Measurements from ENCODE around the gene LCN1. TPM values are rescaled to one million over a fixed set of nuclear protein-coding genes. Genes with fewer than 3 reads are reported as not detected.

Gene LCN1
- total RNA-seq, 1 donor from 2014 or later, result not detected

GRCh38 chr9:135523521-135524129 is 2.4 kb downstream of the LCN1 start:
- no peak for DNase-seq (ENCODE audit: low spot score, unreplicated experiment)
- peaks cover 5% of the 10 kb centered on the region for H3K27me3 Mint-ChIP-seq
- no peaks in the 10 kb centered on the region for H3K36me3 Mint-ChIP-seq (ENCODE audit: insufficient read depth)
- TF ChIP-seq CTCF (IDR thresholded peaks at IDR 0.05; ENCODE audit: unreplicated experiment), result no peak
- H3K4me1 Mint-ChIP-seq (ENCODE audit: low read depth), result no peaks in the 10 kb centered on the region
- H3K4me3 Mint-ChIP-seq (ENCODE audit: low read depth), result no peak overlapping the region
- no peak overlapping the region for H3K27ac Mint-ChIP-seq
- H3K9me3 Mint-ChIP-seq (ENCODE audit: low read depth), result peaks cover 5% of the 10 kb centered on the region

GRCh38 chr9:135524130-135524861 is 3.1 kb downstream of the LCN1 start:
- DNase-seq (ENCODE audit: low spot score, unreplicated experiment), result no peak
- peaks cover 4% of the 10 kb centered on the region for H3K9me3 Mint-ChIP-seq (ENCODE audit: low read depth)
- no peak for TF ChIP-seq CTCF (IDR thresholded peaks at IDR 0.05; ENCODE audit: unreplicated experiment)
- no peak overlapping the region for H3K4me3 Mint-ChIP-seq (ENCODE audit: low read depth)
- no peaks in the 10 kb centered on the region for H3K36me3 Mint-ChIP-seq (ENCODE audit: insufficient read depth)
- H3K4me1 Mint-ChIP-seq (ENCODE audit: low read depth), result no peaks in the 10 kb centered on the region
- H3K27ac Mint-ChIP-seq, result no peak overlapping the region
- H3K27me3 Mint-ChIP-seq, result peaks cover 6% of the 10 kb centered on the region

GRCh38 chr9:135525241-135526088 is 4.2 kb downstream of the LCN1 start:
- Mint-ChIP-seq H3K27me3 (peaks cover 14% of the 10 kb centered on the region), H3K9me3 (ENCODE audit: low read depth) (no peaks in the 10 kb centered on the region), H3K36me3 (ENCODE audit: insufficient read depth) (no peaks in the 10 kb centered on the region), H3K27ac (no peak overlapping the region), H3K4me3 (ENCODE audit: low read depth) (no peak overlapping the region), H3K4me1 (ENCODE audit: low read depth) (peaks cover 2% of the 10 kb centered on the region)
- no peak for DNase-seq (ENCODE audit: low spot score, unreplicated experiment)
- no peak for TF ChIP-seq CTCF (IDR thresholded peaks at IDR 0.05; ENCODE audit: unreplicated experiment)

- no peak for DNase-seq (ENCODE audit: low spot score, unreplicated experiment)
- Mint-ChIP-seq H3K36me3 (ENCODE audit: insufficient read depth) (no peaks in the 10 kb centered on the region), H3K27ac (no peak overlapping the region), H3K4me1 (ENCODE audit: low read depth) (peaks cover 4% of the 10 kb centered on the region), H3K27me3 (peaks cover 13% of the 10 kb centered on the region), H3K4me3 (ENCODE audit: low read depth) (no peak overlapping the region), H3K9me3 (ENCODE audit: low read depth) (no peaks in the 10 kb centered on the region)
- TF ChIP-seq CTCF (IDR thresholded peaks at IDR 0.05; ENCODE audit: unreplicated experiment), result no peak
Measured at GRCh38 chr9:135526089-135526729, 5.0 kb downstream of the LCN1 start.
